HepG2 (cell line): ENCODE results near the gene SELENOT. TPM values are rescaled to one million over a fixed set of nuclear protein-coding genes. Genes with fewer than 3 reads are reported as not detected.

Experiments
- ATAC-seq: fragments of 200-7000 bp; cut with Tn5 transposase; 3 replicates; pipeline ENCODE4 v1.9.1; 2020; ENCODE audit warnings: mild to moderate bottlenecking, moderate library complexity
- Bru-seq: library from RNA; stranded (reverse); fragments of 400-500 nt; gene quantifications from one replicate; lab custom pipeline; 2021; lab: Mats Ljungman, UMichigan
- BruChase-seq, 2 experiments: library from RNA; stranded (reverse); fragments of 400-500 nt; gene quantifications; one replicate each; lab custom pipeline; 2021; lab: Mats Ljungman, UMichigan
- BruUV-seq: library from RNA; stranded (reverse); fragments of 400-500 nt; replicated peaks from 2 replicates; lab custom pipeline; 2021; lab: Mats Ljungman, UMichigan
- CTCF ChIA-PET: fragments of 300-600 bp; formaldehyde crosslinking; extraction: SDS; loops from one replicate; lab custom pipeline; 2021; ENCODE audit warnings: low total read pairs, inconsistent platforms, low intra/inter-chr PET ratio; lab: Yijun Ruan, JAX
- POLR2A ChIA-PET: fragments of 350-600 bp; sonication (Branson Sonifier 250); formaldehyde crosslinking; loops from one replicate; lab custom pipeline; 2020; ENCODE audit warnings: antibody characterized with exemption, inconsistent platforms; lab: Yijun Ruan, JAX
- DNase-seq: peaks from one replicate; pipeline ENCODE4 v3.0.0-alpha.2; 2015; ENCODE audit warnings: low spot score
- FAIRE-seq: peaks from 3 replicates; lab custom pipeline; 2011; peaks lifted over from hg19 to GRCh38; lab: Jason Lieb, UNC
- H2AFZ ChIP-seq: one replicate; pipeline ENCODE4 v1.6.1; 2011; ENCODE audit warnings: low read length, inconsistent platforms
- H3K27ac ChIP-seq: fragments of 300-600 bp; 3 replicates; pipeline ENCODE4 v1.8.0; 2011; ENCODE audit warnings: mixed run types, mild to moderate bottlenecking, mixed read lengths, low read length, inconsistent platforms; ENCODE audit not compliant: insufficient read depth; ENCODE audit errors: extremely low read length
- H3K27me3 ChIP-seq, 2 experiments: fragments of 200-600 bp in 1 of 2; 2 replicates in 1 of 2; 3 replicates in 1 of 2; pipeline versions ENCODE4 v1.6.0 to v1.8.0; 2011; ENCODE audit warnings: low read length in 2 of 2, mild to moderate bottlenecking in 2 of 2, moderate library complexity in 2 of 2, inconsistent platforms in 1 of 2; ENCODE audit not compliant: insufficient read depth in 2 of 2, control insufficient read depth in 1 of 2
- H3K36me3 ChIP-seq, 2 experiments: fragments of 200-600 bp in 1 of 2; replicated peaks in 1 of 2; 2 replicates in 1 of 2; 3 replicates in 1 of 2; pipeline versions ENCODE4 v1.5.1 to v1.8.0; 2011; ENCODE audit warnings: low read length in 2 of 2, inconsistent platforms in 1 of 2; ENCODE audit not compliant: insufficient read depth in 2 of 2, control insufficient read depth in 1 of 2
- H3K4me1 ChIP-seq: 2 replicates; pipeline ENCODE4 v1.5.1; 2012; ENCODE audit warnings: low read length, inconsistent platforms; ENCODE audit not compliant: insufficient read depth
- H3K4me2 ChIP-seq: 2 replicates; pipeline ENCODE4 v1.6.0; 2011; ENCODE audit warnings: low read depth, low read length, inconsistent platforms
- H3K4me3 ChIP-seq, 3 experiments: fragments of 200-600 bp in 1 of 3; sonication (generic), shearing (Covaris generic) in 1 of 3; replicated peaks in 1 of 3; 2 replicates each; pipeline ENCODE4 v1.5.1; 2011 to 2016; ENCODE audit warnings: low read length in 3 of 3, inconsistent platforms in 2 of 3, low read depth in 2 of 3, mild to moderate bottlenecking in 2 of 3, control low read depth in 1 of 3, mixed read lengths in 1 of 3; ENCODE audit not compliant: insufficient read depth in 1 of 3
- H3K79me2 ChIP-seq: one replicate; pipeline ENCODE4 v1.6.1; 2011; ENCODE audit warnings: low read length, inconsistent platforms; ENCODE audit not compliant: insufficient read depth
- H3K9ac ChIP-seq: 2 replicates; pipeline ENCODE4 v1.6.0; 2011; ENCODE audit warnings: mild to moderate bottlenecking, low read depth, low read length, inconsistent platforms; ENCODE audit not compliant: insufficient read depth
- H3K9me3 ChIP-seq: 2 replicates; pipeline ENCODE4 v1.5.1; 2012; ENCODE audit warnings: mild to moderate bottlenecking, low read length
- H4K20me1 ChIP-seq: 2 replicates; pipeline ENCODE4 v1.6.0; 2011; ENCODE audit warnings: inconsistent platforms, mild to moderate bottlenecking, low read length, moderate library complexity; ENCODE audit not compliant: insufficient read depth
- MIER2 ChIP-seq: IDR thresholded peaks from 2 replicates; pipeline ENCODE4 v1.6.1; 2016; ENCODE audit warnings: missing biosample characterization, missing genetic modification reagents
- PAF1 ChIP-seq: IDR thresholded peaks from 2 replicates; pipeline ENCODE4 v1.6.1; 2016; ENCODE audit warnings: missing genetic modification reagents, missing compliant biosample characterization
- PLSCR1 ChIP-seq: sonication (generic); formaldehyde crosslinking; IDR thresholded peaks from 2 replicates; pipeline ENCODE4 v1.5.0; 2020; ENCODE audit warnings: missing genetic modification reagents, mild to moderate bottlenecking, borderline replicate concordance
- SRSF1 ChIP-seq: fragments of 200-400 bp; formaldehyde crosslinking; optimal IDR thresholded peaks from 2 replicates; pipeline ENCODE3; 2017; ENCODE audit warnings: mild to moderate bottlenecking, low read depth, low read length, moderate library complexity
- ZFAT ChIP-seq: sonication (generic); formaldehyde crosslinking; conservative IDR thresholded peaks from 2 replicates; pipeline ENCODE4 v1.8.1; 2023; ENCODE audit warnings: missing genetic modification reagents, inconsistent platforms
- ZNF30 ChIP-seq: sonication (generic); formaldehyde crosslinking; IDR thresholded peaks from 2 replicates; pipeline ENCODE4 v1.5.0; 2020; ENCODE audit warnings: mild to moderate bottlenecking, missing genetic modification reagents
- ZNF329 ChIP-seq: sonication (generic); formaldehyde crosslinking; IDR thresholded peaks from 2 replicates; pipeline ENCODE4 v1.9.0; 2021; ENCODE audit warnings: low read depth, mild to moderate bottlenecking, missing genetic modification reagents
- ZNF331 ChIP-seq: sonication (generic); formaldehyde crosslinking; IDR thresholded peaks from 2 replicates; pipeline ENCODE4 v1.4.0; 2020; ENCODE audit warnings: missing genetic modification reagents
- WGBS: methylation state at CpG from one replicate; pipeline ENCODE4 v1.1.6; 2017; ENCODE audit warnings: low lambda C conversion rate; 5-methylcytosine and 5-hydroxymethylcytosine counted together
- in situ Hi-C: cut with HindIII; loops from 2 replicates; pipeline ENCODE4 v1.10.0; 2017; ENCODE audit warnings: low pct_unique_long_range_greater_than_20kb; ENCODE audit not compliant: extremely low pct_ligation_motif_present
- intact Hi-C: fragments of 100-400 bp; cut with micrococcal nuclease; formaldehyde crosslinking; loops from one replicate; pipeline ENCODE4 v1.10.0; 2022; ENCODE audit not compliant: unreplicated experiment
- long read RNA-seq, 2 experiments: library from RNA in 1 of 2; library from polyadenylated mRNA in 1 of 2; stranded (forward) in 1 of 2; unstranded in 1 of 2; transcript quantifications; one replicate each; pipeline ENCODE4 v2.0.0, GENCODE V29; 2019 to 2022
- polyA minus RNA-seq, 3 experiments: library from RNA; depleted of rRNA, polyadenylated mRNA; stranded (reverse); fragments of >200 nt; gene quantifications; 2 replicates each; pipeline ENCODE4 v1.2.3, GENCODE V29; 2011; ENCODE audit warnings: low replicate concordance in 1 of 3
- polyA plus RNA-seq, 8 experiments: library from polyadenylated mRNA; depleted of rRNA in 3 of 8; stranded (reverse) in 7 of 8; unstranded in 1 of 8; fragments of >200 nt; fragmentation: Illumina TruSeq in 4 of 8; extraction: Trizol in 4 of 8; gene quantifications; 2 replicates each; pipeline versions ENCODE4 v1.2.1 to v1.2.3, GENCODE V29; 2011 to 2016; ENCODE audit warnings: low read depth in 4 of 8, missing spikeins in 1 of 8, mixed read lengths in 1 of 8; ENCODE audit not compliant: insufficient read depth in 1 of 8
- total RNA-seq, 5 experiments: library from RNA; depleted of rRNA; stranded (reverse); fragments of >200 nt; fragmentation: Illumina TruSeq; extraction: Trizol; gene quantifications; 2 replicates each; pipeline ENCODE4 v1.2.3, GENCODE V29; 2016; ENCODE audit warnings: low read depth in 1 of 5
- TF ChIP-seq, protein P1 (sequence below): sonication (generic); formaldehyde crosslinking; IDR thresholded peaks from 2 replicates; pipeline ENCODE4 v1.4.0; 2020; ENCODE audit warnings: mild to moderate bottlenecking, missing genetic modification reagents
- TF ChIP-seq, protein P2 (sequence below): sonication (generic); formaldehyde crosslinking; IDR thresholded peaks from 2 replicates; pipeline ENCODE4 v1.4.0; 2020; ENCODE audit warnings: missing genetic modification reagents

Gene SELENOT, protein sequence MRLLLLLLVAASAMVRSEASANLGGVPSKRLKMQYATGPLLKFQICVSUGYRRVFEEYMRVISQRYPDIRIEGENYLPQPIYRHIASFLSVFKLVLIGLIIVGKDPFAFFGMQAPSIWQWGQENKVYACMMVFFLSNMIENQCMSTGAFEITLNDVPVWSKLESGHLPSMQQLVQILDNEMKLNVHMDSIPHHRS
- 106 and 122 TPM in 2 replicates for total RNA-seq (2016; rRNA removed; fragmentation: Illumina TruSeq; extraction: Trizol)
- 22.6 and 24.8 TPM in 2 replicates for total RNA-seq (2016; cell fraction: cytosol; rRNA removed; fragmentation: Illumina TruSeq; extraction: Trizol; ENCODE audit: low read depth)
- total RNA-seq (2016; cell fraction: insoluble cytoplasmic fraction; rRNA removed; fragmentation: Illumina TruSeq; extraction: Trizol), result 109 and 124 TPM in 2 replicates
- total RNA-seq (2016; cell fraction: membrane; rRNA removed; fragmentation: Illumina TruSeq; extraction: Trizol), result 57.8 and 63.8 TPM in 2 replicates
- total RNA-seq (2016; cell fraction: nucleus; rRNA removed; fragmentation: Illumina TruSeq; extraction: Trizol), result 67.7 and 88.4 TPM in 2 replicates
- 234 and 273 TPM in 2 replicates for polyA plus RNA-seq (2011; rRNA removed)
- polyA plus RNA-seq (2011; cell fraction: cytosol; rRNA removed), result 115 and 155 TPM in 2 replicates
- polyA plus RNA-seq (2011; cell fraction: nucleus; rRNA removed), result 44.2 and 52.8 TPM in 2 replicates
- polyA plus RNA-seq (2012), result 41.0 and 52.5 TPM in 2 replicates
- 10.6 and 12.5 TPM in 2 replicates for polyA plus RNA-seq (2016; cell fraction: cytosol; fragmentation: Illumina TruSeq; extraction: Trizol; ENCODE audit: low read depth)
- polyA plus RNA-seq (2016; cell fraction: insoluble cytoplasmic fraction; fragmentation: Illumina TruSeq; extraction: Trizol; ENCODE audit: low read depth), result 86.8 and 91.6 TPM in 2 replicates
- polyA plus RNA-seq (2016; cell fraction: membrane; fragmentation: Illumina TruSeq; extraction: Trizol; ENCODE audit: low read depth), result 39.2 and 39.5 TPM in 2 replicates
- polyA plus RNA-seq (2016; cell fraction: nucleus; fragmentation: Illumina TruSeq; extraction: Trizol; ENCODE audit: insufficient read depth, low read depth), result 107 and 110 TPM in 2 replicates
- 144 and 312 TPM in 2 replicates for polyA minus RNA-seq (2011; rRNA and poly(A)+ RNA removed; ENCODE audit: low replicate concordance)
- polyA minus RNA-seq (2011; cell fraction: cytosol; rRNA and poly(A)+ RNA removed), result 62.6 and 74.9 TPM in 2 replicates
- 42.1 and 48.0 TPM in 2 replicates for polyA minus RNA-seq (2011; cell fraction: nucleus; rRNA and poly(A)+ RNA removed)
- Bru-seq, nascent RNA, result percentile 89 among the genes with signal in this experiment
- BruChase-seq, experiment 1, labeled RNA remaining after a 6-hour chase, result percentile 86 among the genes with signal in this experiment
- BruChase-seq, experiment 2, labeled RNA remaining after a 2-hour chase, result percentile 81 among the genes with signal in this experiment
- long read RNA-seq, experiment 1, transcript SELENOT-202 (6 exons, 3,469 nt), result major isoform, 101 of 109 reads
- long read RNA-seq, experiment 1, partial matches to known transcripts, result 1 of 109 reads
- long read RNA-seq, experiment 1, other reads (novel, unspliced or antisense), result 5 of 109 reads
- long read RNA-seq, experiment 2, transcript SELENOT-202 (6 exons, 3,469 nt), result major isoform, 49 of 99 reads
- long read RNA-seq, experiment 2, partial matches to known transcripts, result 28 of 99 reads
- long read RNA-seq, experiment 2, other reads (novel, unspliced or antisense), result 18 of 99 reads

DNA sequence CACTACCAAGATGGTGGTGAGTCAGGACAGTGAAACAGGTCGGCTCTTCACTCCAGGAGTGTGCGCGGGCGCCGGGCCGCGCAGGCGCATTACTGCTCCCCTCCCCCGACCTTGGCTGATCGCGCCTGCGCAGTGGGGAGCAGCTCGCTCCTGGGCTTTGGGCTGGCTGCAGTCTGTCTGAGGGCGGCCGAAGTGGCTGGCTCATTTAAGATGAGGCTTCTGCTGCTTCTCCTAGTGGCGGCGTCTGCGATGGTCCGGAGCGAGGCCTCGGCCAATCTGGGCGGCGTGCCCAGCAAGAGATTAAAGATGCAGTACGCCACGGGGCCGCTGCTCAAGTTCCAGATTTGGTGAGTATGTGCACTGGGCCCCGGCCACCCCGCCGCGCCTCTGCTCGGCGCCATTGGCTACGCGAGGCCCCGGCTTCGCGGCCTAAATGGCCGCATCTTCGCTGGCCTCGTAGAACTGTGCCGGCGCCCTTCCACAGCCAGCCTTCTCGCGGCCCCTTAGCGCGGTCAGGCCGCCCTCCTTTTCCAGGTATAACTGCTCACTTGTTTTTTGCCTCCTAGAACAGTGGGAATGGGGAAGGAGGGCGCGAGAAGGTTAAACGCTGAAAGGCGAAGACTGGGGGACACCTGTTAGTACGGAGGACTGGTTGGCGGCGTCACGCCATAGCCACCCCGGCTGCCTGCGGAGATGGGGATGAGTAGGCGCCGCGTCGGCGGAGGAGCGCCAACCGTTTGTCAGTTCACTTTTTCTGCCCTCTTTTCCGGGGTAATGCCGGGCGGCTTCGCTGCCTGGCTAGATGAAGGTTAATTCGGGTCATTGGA is at the start of gene SELENOT:
TSS of gene SELENOT (plus strand) at position 169 of the 827 bp plus-strand sequence. CDS start at position 211, 42 bp downstream.
- Histone ChIP-seq H3K27ac (peak within 1 kb of the TSS; percentile 91), H3K27me3 (no peaks in the 10 kb centered on the region), H3K4me3 (peak within 1 kb of the TSS; percentile 86 to 89 (median 86)), H3K9me3 (no peaks in the 10 kb centered on the region), H3K4me2 (peak within 1 kb of the TSS; percentile 79), H2AFZ (peak within 1 kb of the TSS; percentile 97), H3K36me3 (no peaks in the 10 kb centered on the region; a peak in 1 of 5 replicates), H3K9ac (peak within 1 kb of the TSS; percentile 89), H3K4me1 (peaks cover 58% of the 10 kb centered on the region), H3K79me2 (peaks cover 67% of the 10 kb centered on the region), H4K20me1 (peaks cover 14% of the 10 kb centered on the region)
- ChIA-PET CTCF (no interaction called here), POLR2A (interaction anchor here (0.6 to 1.9 kb wide), 15 partner anchors 9 to 194 kb away, joined by 3 to 21 read pairs (median 4); partner anchors contain the start of genes EIF2A, ERICH6, SERP1 and SIAH2)
- WGBS, result 0% methylated on average over 39 of the region's 69 CpGs
- in situ Hi-C loops, result loop anchor here (5.0 kb wide), 1 partner anchor 56 kb away; the partner anchor contains the start of genes EIF2A and SERP1
- peak; percentile 95 for ATAC-seq
- no TSS peak for BruUV-seq
- FAIRE-seq, result peak; percentile 63
- intact Hi-C loops, result no loop called here
- peak; percentile 92 for DNase-seq
- TF ChIP-seq MIER2, result no peak
- peak; percentile 95; the same call in 1 of the 2 replicates for TF ChIP-seq PLSCR1
- TF ChIP-seq, protein P1, sequence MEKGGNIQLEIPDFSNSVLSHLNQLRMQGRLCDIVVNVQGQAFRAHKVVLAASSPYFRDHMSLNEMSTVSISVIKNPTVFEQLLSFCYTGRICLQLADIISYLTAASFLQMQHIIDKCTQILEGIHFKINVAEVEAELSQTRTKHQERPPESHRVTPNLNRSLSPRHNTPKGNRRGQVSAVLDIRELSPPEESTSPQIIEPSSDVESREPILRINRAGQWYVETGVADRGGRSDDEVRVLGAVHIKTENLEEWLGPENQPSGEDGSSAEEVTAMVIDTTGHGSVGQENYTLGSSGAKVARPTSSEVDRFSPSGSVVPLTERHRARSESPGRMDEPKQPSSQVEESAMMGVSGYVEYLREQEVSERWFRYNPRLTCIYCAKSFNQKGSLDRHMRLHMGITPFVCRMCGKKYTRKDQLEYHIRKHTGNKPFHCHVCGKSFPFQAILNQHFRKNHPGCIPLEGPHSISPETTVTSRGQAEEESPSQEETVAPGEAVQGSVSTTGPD (CRISPR knock-in tag), result no peak
- 0 out of 2 replicates have a peak, but pooled peaks have one; percentile 75 for TF ChIP-seq ZNF30
- TF ChIP-seq PAF1, result no peak
- TF ChIP-seq ZNF331, result peak; percentile 55; the same call in 1 of the 2 replicates
- TF ChIP-seq, protein P2, sequence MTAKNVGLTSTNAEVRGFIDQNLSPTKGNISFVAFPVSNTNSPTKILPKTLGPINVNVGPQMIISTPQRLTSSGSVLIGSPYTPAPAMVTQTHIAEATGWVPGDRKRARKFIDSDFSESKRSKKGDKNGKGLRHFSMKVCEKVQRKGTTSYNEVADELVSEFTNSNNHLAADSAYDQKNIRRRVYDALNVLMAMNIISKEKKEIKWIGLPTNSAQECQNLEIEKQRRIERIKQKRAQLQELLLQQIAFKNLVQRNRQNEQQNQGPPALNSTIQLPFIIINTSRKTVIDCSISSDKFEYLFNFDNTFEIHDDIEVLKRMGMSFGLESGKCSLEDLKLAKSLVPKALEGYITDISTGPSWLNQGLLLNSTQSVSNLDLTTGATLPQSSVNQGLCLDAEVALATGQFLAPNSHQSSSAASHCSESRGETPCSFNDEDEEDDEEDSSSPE, result peak; percentile 67
- no peak for TF ChIP-seq ZNF329 (CRISPR knock-in tag)
- no peak for TF ChIP-seq SRSF1
- no peak; the same call in 1 of the 2 replicates for TF ChIP-seq ZFAT (CRISPR knock-in tag)
